Sigmoid colon (tissue), 7 donors: ENCODE data around the gene RPGRIP1L. TPM values are rescaled to one million over a fixed set of nuclear protein-coding genes. Genes with fewer than 3 reads are reported as not detected.
"Not testable (repeated sequence)": the region's sequence is repeated elsewhere in the genome, so short reads cannot be mapped to it uniquely, and the experiment has no call there.

ENCODE experiments used
- DNase-seq: peaks from one replicate; pipeline ENCODE4 v3.0.0-alpha.2; 2019
- H3K27ac ChIP-seq, 4 donors: fragments of 200-600 bp; sonication (generic); one replicate each; pipeline ENCODE4 v1.5.1; 2016 to 2019; ENCODE audit warnings: mild to moderate bottlenecking in 1 of 4
- H3K27me3 ChIP-seq, 3 donors: fragments of 200-600 bp; sonication (generic); one replicate each; pipeline ENCODE4 v1.5.1; 2019; ENCODE audit warnings: mild to moderate bottlenecking in 1 of 3
- H3K36me3 ChIP-seq, 4 donors: fragments of 200-600 bp; sonication (generic); one replicate each; pipeline ENCODE4 v1.5.1; 2016 to 2019
- H3K4me1 ChIP-seq, 4 donors: fragments of 200-600 bp; sonication (generic); one replicate each; pipeline ENCODE4 v1.5.1; 2017 to 2019
- H3K4me3 ChIP-seq, 4 donors: fragments of 200-600 bp; sonication (generic); one replicate each; pipeline ENCODE4 v1.5.1; 2017 to 2019; ENCODE audit warnings: mild to moderate bottlenecking in 2 of 4, moderate library complexity in 1 of 4
- H3K9me3 ChIP-seq, 4 donors: fragments of 200-600 bp in 3 of 4; sonication (generic) in 3 of 4; one replicate each; pipeline versions ENCODE4 v1.5.1 to v1.6.1; 2013 to 2019
- EP300 ChIP-seq, 4 donors: sonication (generic); formaldehyde crosslinking; IDR thresholded peaks; one replicate each; pipeline ENCODE4 v1.6.1; 2017; ENCODE audit warnings: antibody characterized with exemption in 4 of 4
- POLR2A ChIP-seq, 2 donors: fragments of 450-650 bp; IDR thresholded peaks; one replicate each; pipeline ENCODE4 v1.6.1; 2016; ENCODE audit warnings: antibody characterized with exemption in 2 of 2, mild to moderate bottlenecking in 2 of 2, moderate library complexity in 2 of 2
- POLR2AphosphoS5 ChIP-seq, 4 donors: sonication (generic); formaldehyde crosslinking; IDR thresholded peaks; one replicate each; pipeline ENCODE4 v1.6.1; 2017; ENCODE audit warnings: antibody characterized with exemption in 4 of 4
- WGBS, 2 donors: extraction: QIAGEN DNeasy Blood & Tissue Kit; methylation state at CpG; one replicate each; pipeline ENCODE4 v1.1.7; 2013; 5-methylcytosine and 5-hydroxymethylcytosine counted together
- intact Hi-C: fragments of 100-400 bp; cut with DNase I; formaldehyde crosslinking; loops from one replicate; pipeline ENCODE4 v1.15.1; 2023
- polyA plus RNA-seq, 3 donors: library from polyadenylated mRNA; stranded (reverse); fragments of 200-250 nt; gene quantifications; one replicate each; pipeline ENCODE4 v1.2.3, GENCODE V29; 2013
- total RNA-seq, 4 donors: library from RNA; depleted of rRNA; stranded (reverse); fragments of >200 nt; gene quantifications; one replicate each; pipeline ENCODE4 v1.1.0, GENCODE V29; 2016
- TF ChIP-seq, protein P1 (sequence below), 4 experiments: fragments of 450-650 bp in 3 of 4; fragments of 200-600 bp in 1 of 4; IDR thresholded peaks; one replicate each; pipeline ENCODE4 v1.5.1; 2016 to 2019; ENCODE audit warnings: antibody characterized with exemption in 4 of 4, mild to moderate bottlenecking in 3 of 4, moderate library complexity in 2 of 4
- donor health status: healthy with polysubstance abuse.
- donor health status: Bipolar disorder and iron deficiency.
- donor health status: healthy.

RPGRIP1L gene
- total and polyA plus RNA-seq, 7 donors, result 0.46 to 5.8 (median 3.6) TPM

DNA sequence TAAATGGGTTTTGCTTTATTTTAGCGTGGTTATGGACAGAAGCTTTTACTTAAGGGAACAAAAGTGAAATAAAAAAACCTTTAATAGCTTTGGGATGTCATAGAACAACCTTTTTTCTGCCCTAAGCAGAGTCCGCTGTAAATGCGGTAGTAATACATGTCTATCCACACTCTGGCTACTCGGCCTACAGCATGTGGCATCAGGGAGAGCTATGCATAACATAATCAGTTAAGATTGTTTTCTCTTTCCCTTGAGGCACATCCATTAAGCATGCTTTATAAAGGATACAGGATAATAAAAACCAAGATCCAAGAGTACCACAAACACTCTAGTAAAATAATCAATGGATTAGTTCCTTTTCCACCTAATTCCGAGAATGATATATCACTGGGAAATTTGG, 10.3 kb downstream of the RPGRIP1L start:
- intact Hi-C loops, result no loop called here
- Histone ChIP-seq H3K9me3 (no peaks in the 10 kb centered on the region), H3K27me3 (no peaks in the 10 kb centered on the region), H3K36me3 (peaks cover 0 to 24% (median 0%) of the 10 kb centered on the region in 4 donors), H3K4me3 (no peak overlapping the region), H3K27ac (no peak overlapping the region), H3K4me1 (no peaks in the 10 kb centered on the region)
- no peak for TF ChIP-seq EP300 (IDR thresholded peaks at IDR 0.05)
- TF ChIP-seq, protein P1, sequence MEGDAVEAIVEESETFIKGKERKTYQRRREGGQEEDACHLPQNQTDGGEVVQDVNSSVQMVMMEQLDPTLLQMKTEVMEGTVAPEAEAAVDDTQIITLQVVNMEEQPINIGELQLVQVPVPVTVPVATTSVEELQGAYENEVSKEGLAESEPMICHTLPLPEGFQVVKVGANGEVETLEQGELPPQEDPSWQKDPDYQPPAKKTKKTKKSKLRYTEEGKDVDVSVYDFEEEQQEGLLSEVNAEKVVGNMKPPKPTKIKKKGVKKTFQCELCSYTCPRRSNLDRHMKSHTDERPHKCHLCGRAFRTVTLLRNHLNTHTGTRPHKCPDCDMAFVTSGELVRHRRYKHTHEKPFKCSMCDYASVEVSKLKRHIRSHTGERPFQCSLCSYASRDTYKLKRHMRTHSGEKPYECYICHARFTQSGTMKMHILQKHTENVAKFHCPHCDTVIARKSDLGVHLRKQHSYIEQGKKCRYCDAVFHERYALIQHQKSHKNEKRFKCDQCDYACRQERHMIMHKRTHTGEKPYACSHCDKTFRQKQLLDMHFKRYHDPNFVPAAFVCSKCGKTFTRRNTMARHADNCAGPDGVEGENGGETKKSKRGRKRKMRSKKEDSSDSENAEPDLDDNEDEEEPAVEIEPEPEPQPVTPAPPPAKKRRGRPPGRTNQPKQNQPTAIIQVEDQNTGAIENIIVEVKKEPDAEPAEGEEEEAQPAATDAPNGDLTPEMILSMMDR (IDR thresholded peaks at IDR 0.05), result no peak
- TF ChIP-seq POLR2A (IDR thresholded peaks at IDR 0.05), result no peak
- TF ChIP-seq POLR2AphosphoS5 (IDR thresholded peaks at IDR 0.05), result no peak
- DNase-seq, result no peak
- 95 to 96% methylated on average over 5 of the region's 5 CpGs for WGBS, 2 donors

DNA sequence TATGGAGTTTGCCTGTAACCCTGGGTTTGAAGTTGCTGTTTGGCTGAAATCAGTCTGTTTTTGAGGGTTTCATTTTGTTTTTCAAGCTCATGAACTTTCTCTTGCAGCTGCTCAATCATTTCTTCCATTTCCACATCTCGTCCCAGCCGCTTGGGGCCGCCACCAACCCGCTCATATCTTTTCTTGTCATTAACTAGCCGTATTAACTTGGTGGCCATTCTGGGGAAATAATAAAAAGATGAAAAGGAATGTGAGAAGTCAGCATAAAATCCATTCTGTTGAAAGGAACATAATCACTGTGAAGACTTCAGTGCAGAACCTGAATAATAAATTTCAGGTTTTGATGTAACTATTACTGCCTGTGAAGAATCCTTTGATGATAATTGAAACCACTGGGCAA, 11.5 kb downstream of the RPGRIP1L start:
- no peak for DNase-seq
- Histone ChIP-seq H3K36me3 (peaks cover 0 to 29% (median 0%) of the 10 kb centered on the region in 4 donors), H3K9me3 (no peaks in the 10 kb centered on the region), H3K4me1 (no peaks in the 10 kb centered on the region), H3K27me3 (no peaks in the 10 kb centered on the region), H3K4me3 (no peak overlapping the region), H3K27ac (no peak overlapping the region)
- no peak for TF ChIP-seq EP300 (IDR thresholded peaks at IDR 0.05)
- no peak for TF ChIP-seq POLR2AphosphoS5 (IDR thresholded peaks at IDR 0.05)
- TF ChIP-seq, protein P1 (IDR thresholded peaks at IDR 0.05), result no peak
- TF ChIP-seq POLR2A (IDR thresholded peaks at IDR 0.05), result no peak
- intact Hi-C loops, result no loop called here
- WGBS, 2 donors, result 96 to 97% methylated on average over 5 of the region's 5 CpGs

DNA sequence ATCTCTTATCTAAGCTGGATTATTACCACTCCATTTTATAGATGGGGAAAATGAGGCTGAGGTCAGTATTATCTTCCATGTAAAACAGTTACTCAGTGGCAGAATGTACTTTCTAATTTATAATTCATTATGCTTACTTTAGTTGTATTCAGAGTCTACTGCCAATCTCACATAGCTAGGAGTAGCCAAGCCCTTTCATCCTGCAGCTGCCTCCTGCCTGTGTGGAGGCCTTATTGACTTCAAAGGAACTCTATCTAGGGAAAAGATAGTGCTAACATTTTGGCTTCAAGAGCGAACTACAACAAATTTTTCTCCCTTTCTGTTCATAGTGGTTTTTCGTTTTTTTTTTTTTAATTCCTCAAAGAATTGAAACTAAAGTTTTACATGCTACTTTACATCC, 12.9 kb downstream of the RPGRIP1L start:
- H3K36me3 ChIP-seq, result peaks cover 0 to 37% (median 0%) of the 10 kb centered on the region in 4 donors
- H3K27ac ChIP-seq, result no peak overlapping the region
- H3K27me3 ChIP-seq, result no peaks in the 10 kb centered on the region
- intact Hi-C loops, result no loop called here
- H3K4me3 ChIP-seq, result no peak overlapping the region
- no peak for TF ChIP-seq POLR2AphosphoS5 (IDR thresholded peaks at IDR 0.05)
- no peak for TF ChIP-seq POLR2A (IDR thresholded peaks at IDR 0.05)
- TF ChIP-seq, protein P1 (IDR thresholded peaks at IDR 0.05), result no peak
- TF ChIP-seq EP300 (IDR thresholded peaks at IDR 0.05), result no peak
- 94 to 96% methylated on average over 2 of the region's 2 CpGs for WGBS, 2 donors
- no peaks in the 10 kb centered on the region for H3K4me1 ChIP-seq
- no peak for DNase-seq
- no peaks in the 10 kb centered on the region for H3K9me3 ChIP-seq

DNA sequence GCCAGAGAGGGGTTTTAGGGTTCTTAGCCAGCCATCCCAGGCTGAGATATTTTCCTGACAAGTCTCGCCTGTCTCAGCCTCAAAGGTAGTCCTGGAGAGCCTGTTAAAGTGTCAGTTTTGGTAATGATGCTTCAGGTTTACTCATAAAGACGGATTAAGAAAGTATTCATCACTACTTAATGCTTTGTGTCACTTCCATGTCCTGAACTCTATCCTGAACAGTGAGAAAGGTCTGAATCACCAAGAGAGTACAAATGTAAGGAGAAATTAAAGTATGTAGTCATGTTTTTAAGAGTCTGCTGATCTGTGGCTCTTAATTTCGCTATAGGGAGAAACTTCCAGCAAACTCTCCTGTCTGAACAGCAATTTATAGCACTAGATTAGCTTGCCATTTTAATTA, 14.0 kb downstream of the RPGRIP1L start:
- no peak for TF ChIP-seq POLR2AphosphoS5 (IDR thresholded peaks at IDR 0.05)
- no peak for TF ChIP-seq EP300 (IDR thresholded peaks at IDR 0.05)
- H3K27me3 ChIP-seq, result no peaks in the 10 kb centered on the region
- H3K9me3 ChIP-seq, result no peaks in the 10 kb centered on the region
- H3K4me1 ChIP-seq, result no peaks in the 10 kb centered on the region
- peaks cover 0 to 40% (median 0%) of the 10 kb centered on the region in 4 donors for H3K36me3 ChIP-seq
- no peak overlapping the region for H3K4me3 ChIP-seq
- DNase-seq, result no peak
- intact Hi-C loops, result no loop called here
- no peak overlapping the region for H3K27ac ChIP-seq
- WGBS, 2 donors, result 93 to 95% methylated on average over 3 of the region's 3 CpGs

DNA sequence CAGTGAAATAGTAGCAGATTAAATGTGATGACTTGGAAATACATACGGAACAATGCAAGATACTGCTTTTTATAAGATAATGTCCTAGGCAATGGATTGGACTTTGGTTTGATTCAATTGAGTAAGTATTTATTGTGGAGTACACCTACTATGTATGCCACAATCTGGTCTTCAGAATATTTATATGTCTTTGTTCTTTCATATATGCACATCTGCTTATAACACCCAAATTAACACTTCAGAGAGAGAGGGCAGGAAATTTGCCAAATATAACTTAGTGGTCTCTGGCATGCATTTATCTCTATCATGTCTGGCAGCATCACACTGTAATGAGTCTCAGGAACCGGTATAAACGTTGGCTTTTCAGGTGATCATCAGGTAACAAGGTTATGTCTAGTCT, 16.9 kb downstream of the RPGRIP1L start:
- Histone ChIP-seq H3K36me3 (peaks cover 0 to 35% (median 0%) of the 10 kb centered on the region in 4 donors), H3K4me3 (no peak overlapping the region), H3K27ac (no peak overlapping the region), H3K4me1 (no peaks in the 10 kb centered on the region), H3K9me3 (no peaks in the 10 kb centered on the region), H3K27me3 (no peaks in the 10 kb centered on the region)
- intact Hi-C loops, result no loop called here
- WGBS, 2 donors, result 95 to 96% methylated on average over 3 of the region's 3 CpGs
- TF ChIP-seq POLR2A (IDR thresholded peaks at IDR 0.05), result no peak
- TF ChIP-seq, protein P1 (IDR thresholded peaks at IDR 0.05), result no peak
- no peak for TF ChIP-seq POLR2AphosphoS5 (IDR thresholded peaks at IDR 0.05)
- TF ChIP-seq EP300 (IDR thresholded peaks at IDR 0.05), result no peak
- DNase-seq, result no peak

DNA sequence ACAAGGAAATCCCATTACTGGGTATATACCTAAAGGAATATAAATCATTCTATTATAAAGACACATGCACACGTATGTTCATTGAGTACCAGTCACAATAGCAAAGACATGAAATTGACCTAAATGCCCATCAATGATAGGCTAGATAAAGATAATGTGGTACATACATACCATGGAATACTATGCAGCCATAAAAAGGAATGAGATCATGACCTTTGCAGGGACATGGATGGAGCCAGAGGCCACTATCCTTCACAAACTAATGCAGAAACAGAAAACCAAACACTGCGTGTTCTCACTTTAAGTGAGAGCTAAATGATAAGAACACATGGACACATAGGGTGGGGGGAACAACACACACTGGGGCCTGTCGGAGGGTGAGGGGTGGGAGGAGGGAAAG, 18.3 kb downstream of the RPGRIP1L start:
- H3K27ac ChIP-seq, H3K27me3 ChIP-seq, intact Hi-C loops, H3K4me1 ChIP-seq, DNase-seq, H3K4me3 ChIP-seq, H3K9me3 ChIP-seq: not testable (repeated sequence)
- peaks cover 0 to 24% (median 0%) of the 10 kb centered on the region in 4 donors for H3K36me3 ChIP-seq
- WGBS, 2 donors, result 99 to 100% methylated on average over 3 of the region's 3 CpGs
